Esophagus muscularis mucosa (tissue), 4 donors: ENCODE measurements around the gene DPPA3.
"Not testable (repeated sequence)": the region's sequence is repeated elsewhere in the genome, so short reads cannot be mapped to it uniquely, and the experiment has no call there.

Source experiments
- CTCF ChIP-seq, 3 experiments: fragments of 200-600 bp in 2 of 3; fragments of 450-650 bp in 1 of 3; sonication (generic) in 2 of 3; IDR thresholded peaks; one replicate each; pipeline ENCODE4 v1.5.1; 2017 to 2019; ENCODE audit warnings: antibody characterized with exemption in 3 of 3, mild to moderate bottlenecking in 2 of 3, moderate library complexity in 1 of 3
- EP300 ChIP-seq: sonication (generic); formaldehyde crosslinking; IDR thresholded peaks from one replicate; pipeline ENCODE4 v1.6.1; 2017; ENCODE audit warnings: antibody characterized with exemption
- POLR2A ChIP-seq: fragments of 450-650 bp; IDR thresholded peaks from one replicate; pipeline ENCODE4 v1.6.1; 2017; ENCODE audit warnings: antibody characterized with exemption, moderate library complexity, mild to moderate bottlenecking, low read depth
- POLR2AphosphoS5 ChIP-seq, 2 donors: sonication (generic); formaldehyde crosslinking; IDR thresholded peaks; one replicate each; pipeline ENCODE4 v1.6.1; 2017; ENCODE audit warnings: antibody characterized with exemption in 2 of 2

GRCh38 chr12:7755668-7756067 is 44.4 kb downstream of the DPPA3 start:
- TF ChIP-seq POLR2A; CTCF (IDR thresholded peaks at IDR 0.05); POLR2AphosphoS5 (IDR thresholded peaks at IDR 0.05); EP300: not testable (repeated sequence)
